Panc1 (cell line): ENCODE results near the gene LPP.

Experiments used
- CTCF ChIP-seq: fragments of 450-650 bp; IDR thresholded peaks from 2 replicates; pipeline ENCODE4 v1.5.1; 2017; ENCODE audit warnings: mild to moderate bottlenecking
- POLR2AphosphoS5 ChIP-seq: IDR thresholded peaks from 2 replicates; pipeline ENCODE4 v1.6.1; 2012; ENCODE audit warnings: mild to moderate bottlenecking, low read depth, low read length, moderate library complexity
- REST ChIP-seq, 2 experiments: IDR thresholded peaks; 2 replicates each; pipeline ENCODE4 v1.6.1; 2011 to 2012; ENCODE audit warnings: low read depth in 2 of 2, control low read depth in 1 of 2, low read length in 1 of 2, mild to moderate bottlenecking in 1 of 2, moderate library complexity in 1 of 2; ENCODE audit not compliant: insufficient read depth in 1 of 2
- SIN3A ChIP-seq: IDR thresholded peaks from 2 replicates; pipeline ENCODE4 v1.6.1; 2012; ENCODE audit warnings: low read depth, mild to moderate bottlenecking, low read length, moderate library complexity, borderline replicate concordance; ENCODE audit not compliant: insufficient read depth

- TF ChIP-seq CTCF = no peak
- TF ChIP-seq REST (IDR thresholded peaks at IDR 0.05; ENCODE audit: insufficient read depth in 1 of 2, low read depth in 2 of 2, low read length in 1 of 2) = no peak
- TF ChIP-seq SIN3A = no peak
- TF ChIP-seq POLR2AphosphoS5 = no peak
These were observed 122.4 kb downstream of the LPP start for GRCh38 chr3:188276375-188276774.
